ENCODE measurements around the gene IFNL2. TPM values are rescaled to one million over a fixed set of nuclear protein-coding genes. Genes with fewer than 3 reads are reported as not detected.

The IFNL2 gene
- total and polyA plus RNA-seq, 9 of the 15 experiments (the other 6 are each of a cell fraction or from before 2014, with no cell fraction given): not detected

DNA sequence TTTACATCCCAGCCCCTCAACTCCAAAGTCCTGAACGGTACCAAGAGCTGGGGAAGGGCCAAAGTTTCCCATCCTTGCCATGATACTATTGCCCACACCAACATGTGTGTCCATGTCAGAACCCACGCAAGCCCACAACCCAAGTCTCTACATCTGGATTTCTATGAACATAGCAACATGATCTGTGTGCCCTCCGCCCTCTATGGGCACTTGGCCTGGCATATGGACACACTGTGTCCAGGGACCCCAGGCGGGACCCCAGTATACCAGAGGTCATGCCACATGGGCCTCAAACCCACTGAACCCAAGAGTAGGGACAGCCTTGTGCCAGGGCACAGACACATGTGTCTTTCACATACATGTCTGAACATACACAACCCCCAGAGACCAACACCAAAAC lies 50.5 kb downstream of the IFNL2 start:
- Histone ChIP-seq H4K20me1 (replicated peaks; ENCODE audit: control insufficient read depth, insufficient read depth, low read length) (no peaks in the 10 kb centered on the region), H3K27ac (ENCODE audit: extremely low read depth, low read depth, low read length) (no peak overlapping the region), H3K27me3 (ENCODE audit: control insufficient read depth in 2 of 2, insufficient read depth in 2 of 2, low read length in 2 of 2) (no peaks in the 10 kb centered on the region), H3K4me1 (replicated peaks in 1 of 2; ENCODE audit: control insufficient read depth in 2 of 2, insufficient read depth in 2 of 2, low read length in 2 of 2) (peaks cover 3 to 15% of the 10 kb centered on the region in 2 experiments; a peak in 4 of 5 replicates), H3K9me3 (replicated peaks; ENCODE audit: control insufficient read depth, insufficient read depth, low read depth, low read length) (no peaks in the 10 kb centered on the region), H3K9ac (ENCODE audit: insufficient read depth in 1 of 2, low read depth in 2 of 2, low read length in 2 of 2) (no peak overlapping the region), H3K4me3 (no peak overlapping the region), H3K79me2 (ENCODE audit: control insufficient read depth, insufficient read depth, low read length) (peaks cover 20% of the 10 kb centered on the region), H3K36me3 (ENCODE audit: control insufficient read depth, insufficient read depth, low read length) (peaks cover 39% of the 10 kb centered on the region; the same call in 2 of the 3 replicates), H2AFZ (ENCODE audit: low read depth, low read length) (no peak overlapping the region), H3K9me1 (ENCODE audit: control insufficient read depth, insufficient read depth, low read length) (no peaks in the 10 kb centered on the region), H3K4me2 (ENCODE audit: insufficient read depth, low read length) (0 out of 2 replicates have a peak overlapping the region, but pooled peaks have one; percentile 80)
- WGBS (ENCODE audit: insufficient coverage, low coverage, missing lambda C conversion rate): 70% methylated on average over 3 of the region's 4 CpGs
- CTCF ChIA-PET (ENCODE audit: low intra/inter-chr PET ratio): no interaction called here
- TF ChIP-seq KAT2B (IDR thresholded peaks at IDR 0.05; ENCODE audit: low read depth, low read length) (no peak), ZNF217 (CRISPR knock-in tag; IDR thresholded peaks at IDR 0.05) (no peak), ATF1 (CRISPR knock-in tag; IDR thresholded peaks at IDR 0.05) (no peak), ATF1 (tag; IDR thresholded peaks at IDR 0.05) (no peak), FOXK2 (conservative IDR thresholded peaks at IDR 0.05 in 1 of 2, IDR thresholded peaks at IDR 0.05 in 1 of 2; ENCODE audit: low read depth in 2 of 2) (no peak), GABPB2 (CRISPR knock-in tag; conservative IDR thresholded peaks at IDR 0.05) (no peak), RBFOX2 (IDR thresholded peaks at IDR 0.05; ENCODE audit: low read depth, low read length) (no peak), CBX8 (IDR thresholded peaks at IDR 0.05; ENCODE audit: borderline replicate concordance, extremely low read depth, low read depth, low read length, poor library complexity, severe bottlenecking) (no peak), HEY1 (CRISPR knock-in tag; IDR thresholded peaks at IDR 0.05; ENCODE audit: borderline replicate concordance) (no peak), KHSRP (IDR thresholded peaks at IDR 0.05) (no peak)
- TF ChIP-seq, protein P1, sequence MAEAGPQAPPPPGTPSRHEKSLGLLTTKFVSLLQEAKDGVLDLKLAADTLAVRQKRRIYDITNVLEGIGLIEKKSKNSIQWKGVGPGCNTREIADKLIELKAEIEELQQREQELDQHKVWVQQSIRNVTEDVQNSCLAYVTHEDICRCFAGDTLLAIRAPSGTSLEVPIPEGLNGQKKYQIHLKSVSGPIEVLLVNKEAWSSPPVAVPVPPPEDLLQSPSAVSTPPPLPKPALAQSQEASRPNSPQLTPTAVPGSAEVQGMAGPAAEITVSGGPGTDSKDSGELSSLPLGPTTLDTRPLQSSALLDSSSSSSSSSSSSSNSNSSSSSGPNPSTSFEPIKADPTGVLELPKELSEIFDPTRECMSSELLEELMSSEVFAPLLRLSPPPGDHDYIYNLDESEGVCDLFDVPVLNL (CRISPR knock-in tag; IDR thresholded peaks at IDR 0.05; ENCODE audit: low read depth): no peak
- TF ChIP-seq, protein P2, sequence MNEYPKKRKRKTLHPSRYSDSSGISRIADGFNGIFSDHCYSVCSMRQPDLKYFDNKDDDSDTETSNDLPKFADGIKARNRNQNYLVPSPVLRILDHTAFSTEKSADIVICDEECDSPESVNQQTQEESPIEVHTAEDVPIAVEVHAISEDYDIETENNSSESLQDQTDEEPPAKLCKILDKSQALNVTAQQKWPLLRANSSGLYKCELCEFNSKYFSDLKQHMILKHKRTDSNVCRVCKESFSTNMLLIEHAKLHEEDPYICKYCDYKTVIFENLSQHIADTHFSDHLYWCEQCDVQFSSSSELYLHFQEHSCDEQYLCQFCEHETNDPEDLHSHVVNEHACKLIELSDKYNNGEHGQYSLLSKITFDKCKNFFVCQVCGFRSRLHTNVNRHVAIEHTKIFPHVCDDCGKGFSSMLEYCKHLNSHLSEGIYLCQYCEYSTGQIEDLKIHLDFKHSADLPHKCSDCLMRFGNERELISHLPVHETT (CRISPR knock-in tag; conservative IDR thresholded peaks at IDR 0.05 in 1 of 2, IDR thresholded peaks at IDR 0.05 in 1 of 2): no peak
- ATAC-seq (no peak), FAIRE-seq (no peak), DNase-seq (ENCODE audit: extremely low read depth in 1 of 4, low spot score in 3 of 4) (no peak)
- intact Hi-C loops (cut with micrococcal nuclease) (no loop called here), in situ Hi-C loops (cut with MboI) (no loop called here)
- POLR2A ChIA-PET: no interaction called here
- no TSS peak for BruUV-seq (replicated peaks)

Measured in K562 (cell line).